Activated T-cell treated with anti-CD3 and anti-CD28 coated beads, Interleukin-2, amount 50 U/mL, for 72 hours (primary cell): ENCODE data around the gene SRPRA. TPM values are rescaled to one million over a fixed set of nuclear protein-coding genes. Genes with fewer than 3 reads are reported as not detected.
A peak's percentile ranks its signal among the peaks of the same experiment; 100 is the strongest.
"Not testable (repeated sequence)": the region's sequence is repeated elsewhere in the genome, so short reads cannot be mapped to it uniquely, and the experiment has no call there.

ENCODE experiments used
- ATAC-seq, 2 donors: fragments of 150-1000 bp; cut with Tn5 transposase; replicated peaks in 1 of 2; 2 replicates each; pipeline ENCODE4 v1.10.0; 2021; ENCODE audit warnings: moderate library complexity in 2 of 2, mild to moderate bottlenecking in 1 of 2
- DNase-seq, 2 donors: peaks; one replicate each; pipeline ENCODE4 v3.0.0; 2021 to 2022; ENCODE audit warnings: mixed read lengths in 1 of 2
- H3K27ac Mint-ChIP-seq: one replicate; pipeline ENCODE4 v1.8.0; 2022; ENCODE audit warnings: mild to moderate bottlenecking, moderate library complexity, mixed read lengths
- H3K27me3 Mint-ChIP-seq: one replicate; pipeline ENCODE4 v1.8.0; 2022; ENCODE audit warnings: low read depth, mixed read lengths
- H3K36me3 Mint-ChIP-seq, 2 donors: one replicate each; pipeline ENCODE4 v1.8.0; 2022; ENCODE audit warnings: mixed read lengths in 2 of 2, mild to moderate bottlenecking in 1 of 2; ENCODE audit not compliant: insufficient read depth in 2 of 2
- H3K4me1 Mint-ChIP-seq: one replicate; pipeline ENCODE4 v1.8.0; 2022; ENCODE audit warnings: low read depth, mixed read lengths
- H3K4me3 Mint-ChIP-seq, 2 donors: one replicate each; pipeline ENCODE4 v1.8.0; 2022; ENCODE audit warnings: mild to moderate bottlenecking in 2 of 2, mixed read lengths in 2 of 2, moderate library complexity in 2 of 2
- H3K9me3 Mint-ChIP-seq, 2 donors: one replicate each; pipeline ENCODE4 v1.8.0; 2022; ENCODE audit warnings: mixed read lengths in 2 of 2
- total RNA-seq, 2 donors: library from RNA; stranded (reverse); gene quantifications; one replicate each; pipeline ENCODE4 v1.2.3, GENCODE V29; 2022

SRPRA gene, protein sequence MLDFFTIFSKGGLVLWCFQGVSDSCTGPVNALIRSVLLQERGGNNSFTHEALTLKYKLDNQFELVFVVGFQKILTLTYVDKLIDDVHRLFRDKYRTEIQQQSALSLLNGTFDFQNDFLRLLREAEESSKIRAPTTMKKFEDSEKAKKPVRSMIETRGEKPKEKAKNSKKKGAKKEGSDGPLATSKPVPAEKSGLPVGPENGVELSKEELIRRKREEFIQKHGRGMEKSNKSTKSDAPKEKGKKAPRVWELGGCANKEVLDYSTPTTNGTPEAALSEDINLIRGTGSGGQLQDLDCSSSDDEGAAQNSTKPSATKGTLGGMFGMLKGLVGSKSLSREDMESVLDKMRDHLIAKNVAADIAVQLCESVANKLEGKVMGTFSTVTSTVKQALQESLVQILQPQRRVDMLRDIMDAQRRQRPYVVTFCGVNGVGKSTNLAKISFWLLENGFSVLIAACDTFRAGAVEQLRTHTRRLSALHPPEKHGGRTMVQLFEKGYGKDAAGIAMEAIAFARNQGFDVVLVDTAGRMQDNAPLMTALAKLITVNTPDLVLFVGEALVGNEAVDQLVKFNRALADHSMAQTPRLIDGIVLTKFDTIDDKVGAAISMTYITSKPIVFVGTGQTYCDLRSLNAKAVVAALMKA
- 100 to 1,000 TPM; 118 to 136 TPM for total RNA-seq

DNA sequence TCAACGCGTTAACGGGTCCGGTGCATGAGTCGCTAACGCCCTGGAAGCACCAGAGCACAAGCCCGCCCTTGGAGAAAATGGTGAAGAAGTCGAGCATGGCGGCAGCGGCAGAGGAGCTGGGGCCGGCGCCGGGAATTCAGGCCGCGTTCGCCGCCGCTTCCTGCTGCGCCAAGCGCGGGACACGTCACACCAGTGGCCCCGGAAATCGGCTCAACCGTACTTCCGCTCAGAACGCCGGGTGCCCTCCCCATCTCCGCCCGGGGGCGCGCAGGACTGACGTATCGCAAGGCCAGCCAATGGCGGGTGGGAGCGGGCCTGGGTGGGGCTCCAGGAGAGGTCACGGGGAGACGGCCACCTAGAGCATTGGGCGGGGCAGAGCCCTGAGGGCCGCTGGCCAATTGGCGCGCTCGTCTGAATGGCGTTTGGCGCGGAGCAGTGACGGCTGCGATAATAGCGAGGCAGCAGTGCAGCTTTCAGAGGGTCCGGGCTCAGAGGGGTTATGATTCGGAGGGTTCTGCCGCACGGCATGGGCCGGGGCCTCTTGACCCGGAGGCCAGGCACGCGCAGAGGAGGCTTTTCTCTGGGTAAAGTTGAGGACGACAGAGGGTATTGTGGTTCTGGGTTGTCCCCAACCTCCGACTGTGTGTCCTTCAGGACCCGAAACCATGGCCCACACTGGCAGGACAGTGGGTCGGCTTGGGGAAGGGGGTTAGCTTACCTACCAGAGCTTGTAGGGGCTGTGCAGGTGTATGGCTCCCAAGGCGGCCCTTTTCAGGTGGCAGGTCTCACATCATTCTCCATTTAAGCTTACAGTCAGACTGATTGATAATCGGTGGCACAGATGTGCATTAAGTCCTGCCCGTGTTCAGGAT, at the start of gene SRPRA, which contains the start of gene FOXRED1:
SRPRA (minus strand) TSS at position 188 of the 872 bp plus-strand sequence; CDS start at position 97, 91 bp downstream.
FOXRED1 (plus strand) TSS at position 447 of the 872 bp plus-strand sequence; CDS start at position 500, 53 bp downstream.
- Mint-ChIP-seq H3K36me3 (peaks cover 13 to 28% of the 10 kb centered on the region in 2 donors), H3K9me3 (no peaks in the 10 kb centered on the region), H3K27me3 (no peaks in the 10 kb centered on the region), H3K4me1 (peaks cover 53% of the 10 kb centered on the region), H3K27ac (peak within 1 kb of the TSS; percentile 100), H3K4me3 (peak within 1 kb of the TSS; percentile 96 to 97)
- DNase-seq (peak; percentile 100), ATAC-seq (peak; percentile 99)

DNA sequence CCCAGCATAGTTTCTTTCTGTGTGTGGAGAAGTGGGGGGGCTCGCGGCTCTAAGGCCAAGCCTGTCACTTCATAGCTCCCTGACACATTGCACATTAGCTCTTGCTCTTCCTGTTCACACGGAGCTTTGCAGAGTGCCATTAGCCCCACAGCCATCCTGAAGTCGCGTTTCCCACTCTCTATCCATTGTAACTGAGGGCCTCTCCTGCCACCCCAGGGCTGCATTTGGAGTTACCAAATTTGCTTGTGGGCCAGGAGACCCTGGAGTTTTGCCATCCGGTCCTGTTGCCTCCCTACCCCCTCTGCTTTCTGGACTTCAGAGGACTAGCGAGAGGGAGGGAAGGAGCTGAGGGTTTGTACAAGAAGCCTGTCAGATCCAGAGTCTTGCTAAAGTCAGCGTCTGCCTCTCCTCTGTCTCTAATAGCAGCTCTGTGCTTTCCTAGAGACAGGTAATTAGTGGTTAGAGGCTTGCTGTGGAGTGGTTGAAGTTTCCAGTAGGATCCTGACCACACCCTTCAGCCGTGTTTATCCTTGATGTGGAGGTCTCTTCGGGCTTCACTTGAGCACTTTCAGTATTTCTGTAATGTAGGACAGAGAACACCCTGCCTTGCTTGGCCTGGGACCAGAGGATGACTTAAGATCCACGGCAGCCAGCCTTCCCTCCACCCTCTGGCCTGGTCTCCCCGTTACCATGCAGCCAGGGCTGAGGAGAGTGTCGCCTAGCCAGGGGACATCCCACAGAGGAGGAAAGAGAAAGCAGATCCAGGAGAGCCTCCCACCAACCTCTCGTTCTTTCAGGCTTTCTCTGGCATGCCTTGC, 49.3 kb upstream of the SRPRA start:
- H3K27ac Mint-ChIP-seq: peak overlapping the region; percentile 69
- peak overlapping the region; percentile 71 to 76 for H3K4me3 Mint-ChIP-seq
- peaks cover 29% of the 10 kb centered on the region for H3K4me1 Mint-ChIP-seq
- ATAC-seq (peak; percentile 73 to 76), DNase-seq (peak; percentile 31 to 34)
- no peaks in the 10 kb centered on the region for H3K9me3 Mint-ChIP-seq
- peaks cover 8 to 19% of the 10 kb centered on the region in 2 donors for H3K36me3 Mint-ChIP-seq
- H3K27me3 Mint-ChIP-seq: no peaks in the 10 kb centered on the region

DNA sequence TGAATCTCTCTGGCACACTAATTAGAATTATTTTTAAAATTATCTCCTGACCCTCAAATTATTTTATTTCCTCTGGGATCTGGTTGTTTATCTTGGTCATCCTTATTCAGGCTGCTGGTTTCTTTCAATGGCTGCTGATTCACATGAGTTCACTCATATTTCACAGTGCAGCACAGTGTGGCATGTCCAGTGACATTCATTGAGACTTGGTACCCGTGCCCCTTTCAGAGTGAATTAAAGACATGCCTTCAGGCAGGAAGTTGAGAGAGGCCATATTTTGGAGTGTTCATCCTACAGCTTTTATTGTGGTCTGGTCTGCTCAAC, 48.7 kb upstream of the SRPRA start:
- peaks cover 8 to 19% of the 10 kb centered on the region in 2 donors for H3K36me3 Mint-ChIP-seq
- peak overlapping the region; percentile 71 to 76 for H3K4me3 Mint-ChIP-seq
- ATAC-seq: no peak
- H3K4me1 Mint-ChIP-seq: peaks cover 29% of the 10 kb centered on the region
- no peak for DNase-seq
- peak overlapping the region; percentile 69 for H3K27ac Mint-ChIP-seq
- H3K9me3 Mint-ChIP-seq: no peaks in the 10 kb centered on the region
- H3K27me3 Mint-ChIP-seq: no peaks in the 10 kb centered on the region

DNA sequence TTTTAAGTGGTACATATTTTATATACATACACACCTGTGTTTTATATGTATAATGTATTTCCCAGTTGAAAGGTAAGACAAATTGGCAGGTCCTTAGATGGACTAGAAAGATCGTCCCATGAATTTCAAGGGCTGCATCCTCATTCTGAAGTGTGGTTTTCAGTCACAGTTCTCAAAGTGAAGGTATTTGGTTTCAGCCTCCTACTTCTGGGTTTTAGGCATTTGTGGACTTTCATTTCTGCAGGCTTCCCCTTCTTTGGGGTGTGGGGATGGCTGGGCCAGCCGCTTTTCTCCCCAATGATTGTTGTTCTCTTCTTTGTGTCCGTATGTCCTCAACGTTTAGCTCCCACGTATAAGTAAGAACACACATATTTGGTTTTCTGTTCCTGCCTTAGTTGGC, 45.1 kb upstream of the SRPRA start:
- H3K4me1 Mint-ChIP-seq: peaks cover 26% of the 10 kb centered on the region
- no peaks in the 10 kb centered on the region for H3K9me3 Mint-ChIP-seq
- DNase-seq (no peak), ATAC-seq (no peak)
- H3K4me3 Mint-ChIP-seq: no peak overlapping the region
- H3K27ac Mint-ChIP-seq: no peak overlapping the region
- no peaks in the 10 kb centered on the region for H3K27me3 Mint-ChIP-seq
- H3K36me3 Mint-ChIP-seq: peaks cover 8 to 26% of the 10 kb centered on the region in 2 donors

DNA sequence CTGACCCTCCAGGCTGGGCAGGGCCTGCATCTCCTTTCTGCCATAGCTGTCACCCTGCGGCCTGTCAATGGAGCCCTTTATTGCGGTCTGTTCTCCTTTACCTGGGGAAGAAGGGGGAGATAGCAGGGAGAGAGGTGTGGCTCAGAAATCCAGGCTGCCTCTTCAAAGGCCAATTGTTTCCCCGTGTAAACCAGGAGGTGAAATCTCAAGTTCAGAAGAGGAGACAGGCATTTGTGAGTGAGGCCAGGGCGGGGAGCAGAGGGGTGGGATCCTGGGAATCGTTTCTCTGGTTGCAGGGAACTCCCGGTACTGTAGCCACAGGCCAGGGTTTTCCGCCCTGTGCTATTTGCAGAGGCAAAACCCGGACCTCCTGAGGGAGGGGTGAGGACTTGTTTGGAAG, 44.3 kb upstream of the SRPRA start:
- Mint-ChIP-seq H3K36me3 (peaks cover 8 to 26% of the 10 kb centered on the region in 2 donors), H3K9me3 (no peaks in the 10 kb centered on the region), H3K27me3 (no peaks in the 10 kb centered on the region), H3K4me1 (peaks cover 18% of the 10 kb centered on the region), H3K4me3 (no peak overlapping the region), H3K27ac (no peak overlapping the region)
- DNase-seq (no peak), ATAC-seq (no peak)

DNA sequence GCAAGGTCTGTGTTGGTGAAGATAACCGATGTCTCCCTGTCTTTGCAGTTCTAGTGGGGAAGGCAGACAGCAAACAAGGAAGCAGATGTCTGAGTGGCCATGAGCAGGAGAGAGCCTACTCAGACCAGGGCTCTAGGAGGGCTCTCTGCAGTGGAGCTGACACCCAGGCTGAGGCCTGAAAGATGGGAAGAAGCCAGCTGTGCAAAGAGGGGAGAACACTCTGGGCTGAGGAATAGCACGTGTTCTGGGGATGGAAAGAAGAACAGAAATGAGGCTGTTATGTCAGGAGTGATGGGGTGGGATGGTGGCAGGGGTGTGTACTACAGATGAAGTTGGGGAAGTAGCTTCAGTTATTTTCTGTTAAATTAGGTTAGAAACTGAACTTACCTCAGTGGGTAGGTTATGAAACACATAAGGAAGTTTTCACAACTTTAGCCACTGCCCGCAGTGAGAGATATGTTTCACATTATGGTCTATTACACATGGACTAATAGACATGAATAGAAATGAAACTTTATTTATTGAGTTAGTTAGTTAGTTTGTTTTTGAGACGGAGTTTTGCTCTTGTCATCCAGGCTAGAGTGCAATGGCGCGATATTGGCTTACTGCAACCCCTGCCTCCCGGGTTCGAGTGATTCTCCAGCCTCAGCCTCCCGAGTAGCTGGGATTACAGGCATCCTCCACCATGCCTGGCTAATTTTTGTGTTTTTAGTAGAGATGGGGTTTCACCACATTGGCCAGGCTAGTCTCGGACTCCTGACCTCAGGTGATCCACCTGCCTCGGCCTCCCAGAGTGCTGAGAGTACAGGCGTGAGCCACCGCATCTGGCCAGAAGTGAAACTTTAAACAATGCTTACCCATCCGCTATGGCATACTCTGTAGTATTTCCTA, 43.0 kb upstream of the SRPRA start:
- H3K36me3 Mint-ChIP-seq: peaks cover 6 to 25% of the 10 kb centered on the region in 2 donors
- no peak overlapping the region for H3K27ac Mint-ChIP-seq

DNA sequence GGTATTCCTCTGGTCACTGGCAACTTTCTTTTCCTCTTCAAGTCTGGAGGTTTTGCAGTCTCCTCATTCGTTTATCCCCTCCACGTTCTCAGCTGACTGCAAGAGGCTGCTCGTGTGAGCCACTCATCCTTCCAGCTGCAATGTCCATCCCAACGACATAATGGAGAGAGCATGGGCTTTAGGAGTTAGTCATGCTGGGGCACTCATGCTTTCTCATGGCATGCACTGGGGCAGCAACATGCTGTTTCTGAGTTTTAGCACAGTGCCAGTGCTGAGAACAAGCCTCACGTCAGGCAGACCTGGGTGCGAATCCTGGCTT, 42.3 kb upstream of the SRPRA start:
- no peaks in the 10 kb centered on the region for H3K27me3 Mint-ChIP-seq
- H3K36me3 Mint-ChIP-seq: peaks cover 3 to 18% of the 10 kb centered on the region in 2 donors
- no peak overlapping the region for H3K4me3 Mint-ChIP-seq
- no peaks in the 10 kb centered on the region for H3K9me3 Mint-ChIP-seq
- H3K27ac Mint-ChIP-seq: no peak overlapping the region
- ATAC-seq: no peak
- H3K4me1 Mint-ChIP-seq: peaks cover 22% of the 10 kb centered on the region
- DNase-seq: no peak

More for the DNA sequence above, 43.0 kb upstream of the SRPRA start:
- H3K9me3 Mint-ChIP-seq: no peaks in the 10 kb centered on the region
- H3K4me1 Mint-ChIP-seq: peaks cover 17% of the 10 kb centered on the region
- DNase-seq (no peak), ATAC-seq (no peak)
- H3K27me3 Mint-ChIP-seq: no peaks in the 10 kb centered on the region
- H3K4me3 Mint-ChIP-seq: no peak overlapping the region

DNA sequence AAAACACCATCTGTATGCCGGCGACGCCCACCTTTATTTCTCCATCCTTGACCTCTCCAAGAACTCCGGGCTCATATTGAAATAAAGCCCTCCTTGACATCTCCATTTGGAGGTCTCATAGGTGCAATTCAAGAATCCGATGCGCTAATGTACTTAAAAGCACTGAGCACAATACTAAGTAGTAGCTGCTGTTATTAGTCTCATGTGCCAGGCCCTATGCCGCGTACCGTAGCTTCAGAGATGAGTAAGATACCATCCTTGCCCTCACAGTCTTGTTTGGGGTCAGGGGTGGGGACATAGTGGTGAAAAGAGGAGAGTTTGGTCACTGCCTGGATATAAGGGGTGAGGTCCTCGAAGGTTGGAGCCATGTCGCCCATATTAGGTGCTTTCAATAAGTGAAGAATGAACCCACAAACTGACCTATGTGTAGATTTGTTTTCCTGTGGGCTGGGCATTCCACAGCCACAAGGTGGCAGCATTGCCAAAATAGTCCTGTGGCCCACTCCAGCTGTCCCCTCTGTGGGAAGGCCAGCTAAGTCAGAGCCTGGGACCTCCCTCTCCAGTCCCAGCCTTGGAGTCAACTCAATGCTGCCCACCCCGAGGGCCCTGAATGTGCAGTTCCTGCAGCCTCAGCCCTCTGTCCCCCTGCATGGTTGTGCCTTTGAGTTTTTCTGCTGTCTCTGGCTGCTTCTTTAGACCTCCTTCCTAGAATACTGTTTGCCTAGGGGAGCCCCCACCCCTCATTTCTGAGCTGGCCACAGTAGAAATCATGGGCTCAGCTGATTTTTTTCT, 41.7 kb upstream of the SRPRA start:
- ATAC-seq (peak; percentile 65 to 71), DNase-seq (peak; percentile 61 to 65)
- Mint-ChIP-seq H3K27me3 (no peaks in the 10 kb centered on the region), H3K27ac (no peak overlapping the region), H3K4me1 (peaks cover 28% of the 10 kb centered on the region), H3K9me3 (no peaks in the 10 kb centered on the region), H3K36me3 (peaks cover 6 to 21% of the 10 kb centered on the region in 2 donors), H3K4me3 (no peak overlapping the region)

DNA sequence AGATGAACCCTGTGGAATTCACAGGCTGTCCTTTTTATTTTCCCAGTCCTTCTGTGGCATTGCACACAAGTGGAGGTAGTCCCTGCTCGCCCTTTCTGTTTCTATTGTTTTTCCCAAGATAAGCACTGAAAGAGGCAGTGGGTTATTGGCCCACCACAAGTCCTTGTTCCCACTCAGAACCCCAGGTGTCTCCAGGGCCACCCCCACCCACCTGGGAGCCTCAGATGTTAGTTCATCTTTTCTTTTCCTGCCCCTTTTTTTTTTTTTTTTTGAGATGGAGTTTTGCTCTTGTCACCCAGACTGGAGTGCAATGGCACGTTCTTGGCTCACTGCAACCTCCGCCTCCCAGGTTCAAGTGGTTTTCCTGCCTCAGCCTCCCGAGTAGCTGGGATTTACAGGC, 40.1 kb upstream of the SRPRA start:
- peaks cover 5 to 14% of the 10 kb centered on the region in 2 donors for H3K36me3 Mint-ChIP-seq
- not testable (repeated sequence) for DNase-seq, H3K9me3 Mint-ChIP-seq, H3K4me3 Mint-ChIP-seq, H3K27me3 Mint-ChIP-seq, ATAC-seq, H3K27ac Mint-ChIP-seq
- peaks cover 44% of the 10 kb centered on the region for H3K4me1 Mint-ChIP-seq

DNA sequence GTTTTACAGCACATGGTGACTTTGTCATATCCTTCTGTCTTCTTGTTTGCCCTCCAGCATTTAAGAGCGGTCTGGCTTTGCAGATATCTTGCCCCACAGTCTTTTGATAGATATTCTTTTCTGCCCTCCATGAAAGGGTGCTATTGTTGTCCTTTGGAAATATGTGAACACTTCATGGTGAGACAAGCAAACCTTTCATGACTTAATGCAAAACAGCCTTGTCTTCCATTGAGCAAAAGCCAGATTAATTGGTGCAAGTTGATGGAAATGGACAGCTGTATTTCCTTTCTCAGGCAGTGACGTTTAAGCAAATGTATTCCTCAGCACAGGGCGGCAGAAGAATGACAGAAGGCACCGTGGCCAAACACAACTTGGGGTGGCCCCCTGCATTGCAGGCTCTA, 39.6 kb upstream of the SRPRA start:
- DNase-seq (no peak), ATAC-seq (no peak)
- no peak overlapping the region for H3K4me3 Mint-ChIP-seq
- peaks cover 5 to 13% of the 10 kb centered on the region in 2 donors for H3K36me3 Mint-ChIP-seq
- H3K4me1 Mint-ChIP-seq: peaks cover 48% of the 10 kb centered on the region
- no peak overlapping the region for H3K27ac Mint-ChIP-seq
- H3K27me3 Mint-ChIP-seq: no peaks in the 10 kb centered on the region
- H3K9me3 Mint-ChIP-seq: no peaks in the 10 kb centered on the region

DNA sequence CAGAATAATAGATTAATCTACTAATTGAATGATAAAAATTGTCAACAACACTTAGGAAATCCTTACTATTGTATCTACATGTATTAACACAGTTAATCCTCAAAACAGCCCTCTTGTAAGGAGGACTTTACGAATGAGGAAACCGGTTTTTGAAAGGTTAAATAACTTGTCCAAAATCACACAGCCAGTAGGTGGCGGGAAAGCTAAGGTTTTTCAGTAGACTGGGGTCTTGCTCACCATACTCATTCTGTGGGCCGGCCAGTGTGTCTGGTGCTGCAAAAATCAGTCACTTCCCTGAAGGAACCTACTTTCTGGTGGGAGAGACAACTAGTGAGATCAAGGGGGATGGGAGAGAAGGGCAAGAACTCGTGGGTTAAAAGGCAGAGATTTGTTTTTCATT, 39.0 kb upstream of the SRPRA start:
- Mint-ChIP-seq H3K27ac (no peak overlapping the region), H3K27me3 (no peaks in the 10 kb centered on the region), H3K4me3 (no peak overlapping the region), H3K36me3 (peaks cover 5 to 13% of the 10 kb centered on the region in 2 donors), H3K9me3 (no peaks in the 10 kb centered on the region), H3K4me1 (peaks cover 54% of the 10 kb centered on the region)
- ATAC-seq: no peak
- DNase-seq: no peak
